Right atrium auricular region (tissue), 2 donors: ENCODE results near the gene PPCDC. TPM values are rescaled to one million over a fixed set of nuclear protein-coding genes. Genes with fewer than 3 reads are reported as not detected.

Experiments
- DNase-seq: peaks from one replicate; pipeline ENCODE4 v3.0.0-alpha.2; 2019; ENCODE audit warnings: low spot score
- H3K27ac ChIP-seq, 2 donors: fragments of 200-600 bp; sonication (generic); 1 replicate in 1 of 2; 2 replicates in 1 of 2; pipeline ENCODE4 v1.5.1; 2016 to 2019
- H3K27me3 ChIP-seq, 2 donors: fragments of 200-600 bp; sonication (generic); one replicate each; pipeline versions ENCODE4 v1.5.1 to v1.6.0; 2017 to 2019
- H3K36me3 ChIP-seq: fragments of 200-600 bp; sonication (generic); one replicate; pipeline ENCODE4 v1.5.1; 2016
- H3K4me1 ChIP-seq, 2 donors: fragments of 200-600 bp; sonication (generic); one replicate each; pipeline versions ENCODE4 v1.5.1 to v1.6.0; 2017 to 2019
- H3K4me3 ChIP-seq, 2 donors: fragments of 200-600 bp; sonication (generic); 1 replicate in 1 of 2; 2 replicates in 1 of 2; pipeline ENCODE4 v1.5.1; 2017 to 2019; ENCODE audit warnings: mild to moderate bottlenecking in 1 of 2, moderate library complexity in 1 of 2
- H3K9me3 ChIP-seq, 2 donors: fragments of 200-600 bp; sonication (generic); one replicate each; pipeline ENCODE4 v1.5.1; 2019
- total RNA-seq, 2 donors: library from RNA; depleted of rRNA; stranded (reverse); fragments of >200 nt; gene quantifications; one replicate each; pipeline ENCODE4 v1.1.0, GENCODE V29; 2016
- TF ChIP-seq, protein P1 (sequence below), 2 donors: fragments of 200-600 bp; sonication (generic); IDR thresholded peaks; one replicate each; pipeline ENCODE4 v1.5.1; 2019; ENCODE audit warnings: antibody characterized with exemption in 2 of 2

PPCDC gene
- total RNA-seq, 2 donors from 2014 or later = 10.6 to 11.5 TPM

- TF ChIP-seq, protein P1, sequence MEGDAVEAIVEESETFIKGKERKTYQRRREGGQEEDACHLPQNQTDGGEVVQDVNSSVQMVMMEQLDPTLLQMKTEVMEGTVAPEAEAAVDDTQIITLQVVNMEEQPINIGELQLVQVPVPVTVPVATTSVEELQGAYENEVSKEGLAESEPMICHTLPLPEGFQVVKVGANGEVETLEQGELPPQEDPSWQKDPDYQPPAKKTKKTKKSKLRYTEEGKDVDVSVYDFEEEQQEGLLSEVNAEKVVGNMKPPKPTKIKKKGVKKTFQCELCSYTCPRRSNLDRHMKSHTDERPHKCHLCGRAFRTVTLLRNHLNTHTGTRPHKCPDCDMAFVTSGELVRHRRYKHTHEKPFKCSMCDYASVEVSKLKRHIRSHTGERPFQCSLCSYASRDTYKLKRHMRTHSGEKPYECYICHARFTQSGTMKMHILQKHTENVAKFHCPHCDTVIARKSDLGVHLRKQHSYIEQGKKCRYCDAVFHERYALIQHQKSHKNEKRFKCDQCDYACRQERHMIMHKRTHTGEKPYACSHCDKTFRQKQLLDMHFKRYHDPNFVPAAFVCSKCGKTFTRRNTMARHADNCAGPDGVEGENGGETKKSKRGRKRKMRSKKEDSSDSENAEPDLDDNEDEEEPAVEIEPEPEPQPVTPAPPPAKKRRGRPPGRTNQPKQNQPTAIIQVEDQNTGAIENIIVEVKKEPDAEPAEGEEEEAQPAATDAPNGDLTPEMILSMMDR (IDR thresholded peaks at IDR 0.05) = no peak
- Histone ChIP-seq H3K4me3 (no peak overlapping the region), H3K9me3 (peaks cover 0 to 4% of the 10 kb centered on the region in 2 donors), H3K4me1 (peaks cover 0 to 37% of the 10 kb centered on the region in 2 donors), H3K27ac (peak overlapping the region in 1 of 2 donors; percentile 6), H3K36me3 (no peaks in the 10 kb centered on the region), H3K27me3 (no peaks in the 10 kb centered on the region)
- DNase-seq = no peak
Measured at GRCh38 chr15:75065851-75066509, 42.6 kb downstream of the PPCDC start.

DNA sequence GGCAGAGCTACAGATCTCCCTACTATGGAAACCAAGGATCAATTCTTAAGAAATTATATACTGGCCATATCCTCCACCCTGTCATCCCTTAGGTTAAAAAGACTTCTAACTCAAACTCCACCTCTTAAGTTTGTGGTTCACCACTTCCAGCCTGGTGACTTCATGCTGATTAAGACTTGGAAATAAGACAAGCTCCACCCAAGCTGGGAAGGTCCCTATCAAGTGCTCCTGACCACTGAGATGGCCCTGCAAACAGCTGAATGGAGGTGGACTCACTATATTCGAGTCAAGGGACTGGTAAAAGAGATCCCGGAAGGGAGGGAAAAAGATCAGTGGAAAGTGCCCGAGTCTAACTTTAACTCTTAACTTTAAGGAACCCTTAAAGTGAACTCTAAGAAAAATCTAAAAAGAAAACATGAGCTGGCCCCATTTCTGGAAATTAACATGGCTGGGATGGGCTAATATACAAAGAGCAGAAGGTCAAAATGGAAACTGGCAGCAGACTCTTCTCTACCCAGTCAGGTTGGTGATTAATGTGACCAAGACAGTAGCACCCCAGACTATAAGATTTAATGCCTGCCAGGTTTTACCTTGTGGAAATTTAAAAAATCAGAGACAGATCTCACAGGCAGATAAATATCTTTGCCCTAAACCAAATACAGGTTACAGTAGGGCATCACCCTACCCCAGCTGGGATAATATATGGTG is 43.9 kb downstream of the PPCDC start:
- Histone ChIP-seq H3K36me3 (no peaks in the 10 kb centered on the region), H3K27ac (no peak overlapping the region), H3K27me3 (no peaks in the 10 kb centered on the region), H3K9me3 (peaks cover 0 to 4% of the 10 kb centered on the region in 2 donors), H3K4me1 (peaks cover 0 to 37% of the 10 kb centered on the region in 2 donors), H3K4me3 (no peak overlapping the region)
- DNase-seq = no peak
- TF ChIP-seq, protein P1 (IDR thresholded peaks at IDR 0.05) = no peak

DNA sequence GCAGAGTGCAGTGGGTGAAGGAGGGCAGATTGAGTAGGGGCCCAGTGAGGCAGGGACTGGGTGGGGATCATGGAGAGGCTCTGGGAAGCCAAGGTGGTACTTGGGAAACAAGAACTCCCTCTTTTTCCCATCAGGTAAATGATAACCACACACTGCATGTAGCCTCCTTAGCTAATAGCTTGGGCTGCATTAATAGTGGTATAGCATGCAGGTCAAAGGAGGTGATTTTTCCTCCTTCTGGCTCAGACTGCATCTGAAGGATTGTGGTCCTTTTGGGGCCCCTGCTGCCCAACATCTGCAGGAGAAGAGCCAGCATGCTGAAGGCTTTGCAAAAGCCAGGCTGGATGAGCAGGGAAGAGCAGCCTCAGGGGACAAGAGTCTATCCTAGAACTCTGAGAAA is 45.4 kb downstream of the PPCDC start:
- H3K4me3 ChIP-seq = no peak overlapping the region
- DNase-seq = no peak
- H3K27me3 ChIP-seq = no peaks in the 10 kb centered on the region
- TF ChIP-seq, protein P1 (IDR thresholded peaks at IDR 0.05) = no peak
- H3K36me3 ChIP-seq = no peaks in the 10 kb centered on the region
- H3K4me1 ChIP-seq = peaks cover 0 to 29% of the 10 kb centered on the region in 2 donors
- H3K9me3 ChIP-seq = peaks cover 0 to 4% of the 10 kb centered on the region in 2 donors
- H3K27ac ChIP-seq = no peak overlapping the region

GRCh38 chr15:75069301-75069925 is 46.0 kb downstream of the PPCDC start:
- Histone ChIP-seq H3K4me3 (no peak overlapping the region), H3K27ac (no peak overlapping the region), H3K36me3 (no peaks in the 10 kb centered on the region), H3K27me3 (no peaks in the 10 kb centered on the region), H3K9me3 (peaks cover 0 to 4% of the 10 kb centered on the region in 2 donors), H3K4me1 (peaks cover 0 to 24% of the 10 kb centered on the region in 2 donors)
- peak; percentile 58 for DNase-seq
- TF ChIP-seq, protein P1 (IDR thresholded peaks at IDR 0.05) = no peak

- Histone ChIP-seq H3K9me3 (peaks cover 0 to 11% of the 10 kb centered on the region in 2 donors), H3K27ac (no peak overlapping the region), H3K4me1 (peaks cover 0 to 11% of the 10 kb centered on the region in 2 donors), H3K36me3 (no peaks in the 10 kb centered on the region), H3K4me3 (no peak overlapping the region), H3K27me3 (no peaks in the 10 kb centered on the region)
- TF ChIP-seq, protein P1 (IDR thresholded peaks at IDR 0.05) = no peak
- DNase-seq = no peak
Measured at GRCh38 chr15:75070674-75071073, 47.3 kb downstream of the PPCDC start.
